ENCODE data around the gene ABTB2. TPM values are rescaled to one million over a fixed set of nuclear protein-coding genes. Genes with fewer than 3 reads are reported as not detected.
A peak's percentile ranks its signal among the peaks of the same experiment; 100 is the strongest.

The ABTB2 gene
- total RNA-seq, 1 donor from 2014 or later = 12.1 TPM

GRCh38 chr11:34209809-34210208, 148.0 kb downstream of the ABTB2 start:
- ATAC-seq = no peak
- intact Hi-C loops (cut with micrococcal nuclease) = no loop called here
- DNase-seq = no peak

- intact Hi-C loops (cut with micrococcal nuclease) = no loop called here
- ATAC-seq (peak; percentile 15), DNase-seq (no peak)
Measured at GRCh38 chr11:34208266-34209135, 149.3 kb downstream of the ABTB2 start.

GRCh38 chr11:34207487-34208180, 150.2 kb downstream of the ABTB2 start:
- DNase-seq (no peak), ATAC-seq (no peak)
- intact Hi-C loops (cut with micrococcal nuclease) = no loop called here

- ATAC-seq = no peak
- DNase-seq = no peak
- intact Hi-C loops (cut with micrococcal nuclease) = no loop called here
Measured at GRCh38 chr11:34206407-34207300, 151.2 kb downstream of the ABTB2 start.

GRCh38 chr11:34205326-34206035, 152.3 kb downstream of the ABTB2 start:
- ATAC-seq (no peak), DNase-seq (no peak)
- intact Hi-C loops (cut with micrococcal nuclease) = no loop called here

GRCh38 chr11:34204396-34205279, 153.2 kb downstream of the ABTB2 start:
- intact Hi-C loops (cut with micrococcal nuclease) = no loop called here
- ATAC-seq (no peak), DNase-seq (no peak)

GRCh38 chr11:34203377-34203871, 154.4 kb downstream of the ABTB2 start:
- no peak for ATAC-seq
- intact Hi-C loops (cut with micrococcal nuclease) = no loop called here
- no peak for DNase-seq

GRCh38 chr11:34201129-34201528, 156.7 kb downstream of the ABTB2 start:
- intact Hi-C loops (cut with micrococcal nuclease) = no loop called here
- no peak for ATAC-seq

GRCh38 chr11:34199525-34199924, 158.3 kb downstream of the ABTB2 start:
- no peak for ATAC-seq
- intact Hi-C loops (cut with micrococcal nuclease) = no loop called here
- DNase-seq = no peak

More at GRCh38 chr11:34201129-34201528, 156.7 kb downstream of the ABTB2 start:
- no peak for DNase-seq

GRCh38 chr11:34198523-34198922, 159.3 kb downstream of the ABTB2 start:
- DNase-seq (no peak), ATAC-seq (no peak)
- intact Hi-C loops (cut with micrococcal nuclease) = no loop called here

- no peak for DNase-seq
Measured at GRCh38 chr11:34197256-34197655, 160.6 kb downstream of the ABTB2 start.

GRCh38 chr11:34194576-34195335, 163.1 kb downstream of the ABTB2 start:
- intact Hi-C loops (cut with micrococcal nuclease) = no loop called here
- DNase-seq = no peak
- no peak for ATAC-seq

More at GRCh38 chr11:34197256-34197655, 160.6 kb downstream of the ABTB2 start:
- intact Hi-C loops (cut with micrococcal nuclease) = no loop called here
- no peak for ATAC-seq

GRCh38 chr11:34192481-34193401, 165.1 kb downstream of the ABTB2 start:
- peak; percentile 85 for ATAC-seq
- DNase-seq = peak; percentile 70
- intact Hi-C loops (cut with micrococcal nuclease) = no loop called here

GRCh38 chr11:34191578-34191977, 166.2 kb downstream of the ABTB2 start:
- no peak for DNase-seq
- intact Hi-C loops (cut with micrococcal nuclease) = no loop called here
- no peak for ATAC-seq

- intact Hi-C loops (cut with micrococcal nuclease) = no loop called here
- ATAC-seq (no peak), DNase-seq (no peak)
Measured at GRCh38 chr11:34190192-34191139, 167.3 kb downstream of the ABTB2 start.
